Central memory CD8-positive, alpha-beta T cell (primary cell): ENCODE data around the gene SMIM29.

Source experiments
- ATAC-seq: fragments of 150-1000 bp; cut with Tn5 transposase; replicated peaks from 2 replicates; pipeline ENCODE4 v1.10.0; 2022; ENCODE audit warnings: mild to moderate bottlenecking, moderate FRiP score, moderate number of reproducible peaks; ENCODE audit not compliant: poor library complexity, severe bottlenecking; ENCODE audit errors: extremely low read depth
- DNase-seq, 2 donors: peaks; one replicate each; pipeline ENCODE4 v3.0.0; 2021; ENCODE audit warnings: low spot score in 2 of 2
- H3K27ac Mint-ChIP-seq: one replicate; pipeline ENCODE4 v1.8.0; 2022; ENCODE audit warnings: low read depth, mild to moderate bottlenecking, moderate library complexity, mixed read lengths
- H3K27me3 Mint-ChIP-seq: one replicate; pipeline ENCODE4 v1.8.0; 2022; ENCODE audit warnings: mixed read lengths
- H3K36me3 Mint-ChIP-seq: one replicate; pipeline ENCODE4 v1.8.0; 2022; ENCODE audit warnings: mild to moderate bottlenecking, moderate library complexity, mixed read lengths; ENCODE audit not compliant: insufficient read depth
- H3K4me1 Mint-ChIP-seq: one replicate; pipeline ENCODE4 v1.8.0; 2022; ENCODE audit warnings: mixed read lengths
- H3K4me3 Mint-ChIP-seq: one replicate; pipeline ENCODE4 v1.8.0; 2022; ENCODE audit warnings: mild to moderate bottlenecking, moderate library complexity, mixed read lengths
- H3K9me3 Mint-ChIP-seq: one replicate; pipeline ENCODE4 v1.8.0; 2022; ENCODE audit warnings: mixed read lengths

SMIM29 gene

DNA sequence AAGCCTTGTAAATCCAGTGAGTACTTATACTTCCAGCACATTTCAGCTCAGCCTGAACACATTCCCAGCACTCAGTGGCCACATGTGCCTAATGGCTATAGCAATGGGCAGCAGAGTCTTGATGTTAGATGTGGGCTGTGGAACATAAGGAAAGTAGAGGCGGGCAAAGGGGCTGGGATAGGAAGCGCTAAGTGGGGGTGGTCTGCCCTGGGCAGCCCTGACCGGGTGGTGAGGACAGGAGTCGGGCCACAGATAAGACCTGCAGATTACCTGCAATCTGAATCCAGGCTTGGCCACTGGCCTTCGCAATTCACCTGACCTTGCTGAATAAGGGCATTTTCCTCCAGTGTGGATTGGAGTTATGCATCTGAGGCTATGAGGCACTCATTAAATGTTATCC, 23.3 kb downstream of the SMIM29 start:
- no peak for ATAC-seq
- no peaks in the 10 kb centered on the region for H3K27me3 Mint-ChIP-seq
- DNase-seq, result no peak
- H3K9me3 Mint-ChIP-seq, result no peaks in the 10 kb centered on the region
- peak overlapping the region; percentile 25 for H3K27ac Mint-ChIP-seq
- H3K4me1 Mint-ChIP-seq, result peaks cover 6% of the 10 kb centered on the region
- H3K36me3 Mint-ChIP-seq, result peaks cover 2% of the 10 kb centered on the region
- no peak overlapping the region for H3K4me3 Mint-ChIP-seq

DNA sequence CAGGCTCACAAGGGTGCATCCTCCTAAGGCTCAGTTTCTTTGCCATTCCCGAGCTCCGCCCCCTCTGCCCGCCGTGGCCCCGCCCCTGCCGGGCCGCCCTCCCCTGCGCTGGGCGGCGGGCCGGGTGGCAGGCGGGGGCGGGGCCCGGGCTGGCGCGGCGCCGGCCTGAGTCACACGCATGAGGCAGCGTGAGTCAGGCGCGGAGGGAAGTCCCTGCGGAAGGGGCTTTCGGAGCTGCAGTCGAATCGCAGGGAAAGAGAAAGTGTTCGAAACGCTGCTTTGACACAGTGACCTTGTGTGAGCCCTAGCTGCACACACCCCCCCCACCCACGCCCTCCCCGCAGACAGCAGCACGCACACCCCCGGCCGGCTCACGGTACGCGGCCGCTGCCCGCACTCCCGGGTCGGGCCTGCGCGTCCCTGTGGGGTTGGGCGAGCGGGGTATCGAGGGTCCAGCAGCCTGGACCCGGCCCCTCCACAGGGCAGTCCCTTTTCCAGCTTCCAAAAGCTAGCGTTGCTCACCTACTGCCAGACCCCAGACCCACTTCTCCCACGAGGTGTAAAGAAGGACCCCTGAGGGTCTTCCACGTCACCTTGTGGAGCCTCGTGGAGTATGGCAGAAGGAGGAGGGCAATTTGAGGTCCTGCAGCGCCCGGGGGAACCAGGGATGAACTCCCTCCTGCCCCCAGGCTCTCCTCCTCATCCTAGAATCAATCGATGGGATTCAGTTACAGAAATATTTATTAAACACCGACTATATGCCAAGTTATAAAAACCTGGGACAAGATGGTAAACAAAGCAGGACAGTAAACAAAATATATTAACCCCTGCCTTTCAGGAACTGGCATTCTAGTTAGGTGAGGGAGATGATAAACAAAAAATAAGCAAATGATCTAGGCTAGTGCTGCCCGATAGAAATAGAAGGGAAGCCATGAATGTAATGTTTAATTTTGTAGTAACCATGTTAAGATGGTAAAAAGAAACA, 24.6 kb downstream of the SMIM29 start:
- ATAC-seq (peak; percentile 100), DNase-seq (peak; percentile 79 to 88)
- Mint-ChIP-seq H3K36me3 (peaks cover 2% of the 10 kb centered on the region), H3K27me3 (peaks cover 3% of the 10 kb centered on the region), H3K4me1 (peaks cover 6% of the 10 kb centered on the region), H3K9me3 (no peaks in the 10 kb centered on the region), H3K4me3 (peak overlapping the region; percentile 65), H3K27ac (peak overlapping the region; percentile 81)

DNA sequence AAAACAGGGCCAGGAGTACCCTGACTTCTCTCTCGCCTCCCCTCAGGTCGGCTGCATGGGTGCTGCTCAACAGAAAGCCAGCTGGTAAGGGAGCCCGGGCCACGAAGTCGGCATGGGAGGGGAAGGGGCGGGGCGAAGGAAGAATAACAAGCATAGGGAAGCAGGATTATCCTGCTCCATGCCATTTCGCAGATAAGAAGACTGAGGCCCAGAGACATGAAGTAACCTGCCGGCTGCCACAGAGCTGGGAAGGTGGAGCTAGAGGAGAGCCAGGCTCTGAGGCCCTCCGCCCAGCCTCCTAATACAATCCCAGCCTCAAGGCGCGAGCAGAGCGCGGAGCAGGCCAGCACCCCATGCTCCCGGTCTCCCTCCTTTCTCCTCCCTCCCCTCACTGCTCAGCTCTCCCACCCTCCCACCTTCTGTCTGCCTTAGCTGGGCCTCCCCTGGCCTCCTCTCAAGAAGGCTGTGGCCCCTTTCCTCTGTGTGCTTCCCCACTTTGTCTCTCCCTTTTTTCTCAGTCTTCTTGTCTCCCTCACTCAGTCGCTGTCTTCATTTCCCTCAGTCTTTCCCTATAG, 25.3 kb downstream of the SMIM29 start:
- H3K36me3 Mint-ChIP-seq, result peaks cover 2% of the 10 kb centered on the region
- H3K9me3 Mint-ChIP-seq, result no peaks in the 10 kb centered on the region
- H3K4me3 Mint-ChIP-seq, result peak overlapping the region; percentile 65
- H3K4me1 Mint-ChIP-seq, result peaks cover 6% of the 10 kb centered on the region
- peaks cover 9% of the 10 kb centered on the region for H3K27me3 Mint-ChIP-seq
- ATAC-seq, result no peak
- no peak for DNase-seq
- peak overlapping the region; percentile 81 for H3K27ac Mint-ChIP-seq

DNA sequence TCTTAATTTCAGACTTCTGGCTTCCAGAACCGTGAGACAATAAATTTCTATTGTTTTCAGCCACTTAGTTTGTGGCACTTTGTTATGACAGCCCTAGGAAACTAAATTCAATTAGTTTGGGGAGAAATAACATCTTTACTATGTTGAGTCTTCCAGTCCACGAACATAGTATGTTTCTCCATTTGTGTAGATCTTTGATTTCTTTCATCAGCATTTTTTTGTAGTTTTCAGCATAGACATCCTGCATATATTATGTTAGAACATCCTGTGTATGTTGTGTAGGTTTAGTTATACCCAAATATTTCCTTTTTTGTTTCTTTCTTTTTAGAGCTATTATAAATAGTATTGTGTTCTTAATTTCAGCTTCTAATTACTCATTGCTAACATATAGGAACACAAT, 30.1 kb downstream of the SMIM29 start:
- ATAC-seq (no peak), DNase-seq (no peak)
- H3K36me3 Mint-ChIP-seq, result no peaks in the 10 kb centered on the region
- H3K4me1 Mint-ChIP-seq, result peaks cover 2% of the 10 kb centered on the region
- H3K4me3 Mint-ChIP-seq, result no peak overlapping the region
- H3K9me3 Mint-ChIP-seq, result no peaks in the 10 kb centered on the region
- no peak overlapping the region for H3K27ac Mint-ChIP-seq
- peaks cover 9% of the 10 kb centered on the region for H3K27me3 Mint-ChIP-seq

DNA sequence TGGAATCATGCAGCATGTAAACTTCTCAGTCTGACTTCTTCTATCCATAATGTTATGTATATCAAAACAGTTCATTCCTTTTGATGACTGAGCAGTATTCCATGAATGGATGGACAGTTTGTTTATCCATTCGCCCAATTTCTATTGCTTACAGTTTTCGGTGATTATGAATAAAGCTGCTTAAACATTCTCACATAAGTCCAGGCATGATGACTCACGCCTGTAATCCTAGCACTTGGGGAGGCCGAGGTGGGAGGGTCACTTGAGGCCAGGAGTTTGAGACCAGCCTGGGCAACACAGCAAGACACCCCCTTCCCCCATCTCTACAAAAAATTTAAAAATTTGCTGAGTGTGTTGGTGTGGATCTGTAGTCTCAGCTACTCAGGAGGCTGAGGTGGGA, 35.0 kb downstream of the SMIM29 start:
- Mint-ChIP-seq H3K27me3 (peaks cover under 1% of the 10 kb centered on the region), H3K4me1 (no peaks in the 10 kb centered on the region), H3K36me3 (no peaks in the 10 kb centered on the region), H3K27ac (no peak overlapping the region), H3K4me3 (no peak overlapping the region), H3K9me3 (no peaks in the 10 kb centered on the region)
- no peak for ATAC-seq
- no peak for DNase-seq

DNA sequence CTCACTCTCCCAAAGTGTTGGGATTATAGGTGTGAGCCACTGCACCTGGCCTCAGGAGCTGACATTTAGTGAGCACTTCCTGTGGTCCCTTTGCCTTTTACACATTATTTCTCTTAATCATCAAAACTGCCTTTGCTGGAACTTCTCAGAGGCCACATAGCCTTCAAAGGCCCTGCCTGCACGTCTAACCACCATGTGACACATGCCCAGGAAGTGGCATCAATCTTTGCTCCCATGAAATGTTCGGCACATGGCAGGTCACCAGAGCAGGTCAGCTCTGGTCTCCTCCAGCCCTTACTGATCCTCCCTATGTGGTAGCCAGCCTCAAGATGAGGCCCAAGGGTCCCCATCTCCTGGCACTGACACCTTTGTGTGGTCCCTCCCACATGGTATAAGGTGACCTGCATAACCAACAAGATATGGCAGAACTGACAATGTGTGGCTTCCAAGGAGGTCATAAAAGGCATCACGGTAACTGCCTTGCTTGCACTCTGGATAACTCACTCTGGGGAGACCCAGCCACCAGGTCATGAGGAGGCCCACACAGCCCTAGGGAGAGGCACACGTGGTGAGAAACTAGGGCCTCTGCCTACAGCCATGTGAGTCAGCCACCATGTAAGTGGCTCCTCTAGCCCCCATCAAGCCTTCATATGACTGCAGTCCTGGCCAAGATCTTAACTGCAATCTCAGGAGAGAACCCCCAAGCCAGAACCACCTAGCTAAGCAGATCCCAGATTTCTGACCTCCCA, 40.9 kb downstream of the SMIM29 start:
- DNase-seq, result no peak
- Mint-ChIP-seq H3K4me1 (peaks cover 11% of the 10 kb centered on the region), H3K27me3 (no peaks in the 10 kb centered on the region), H3K36me3 (no peaks in the 10 kb centered on the region), H3K4me3 (no peak overlapping the region), H3K27ac (peak overlapping the region; percentile 24), H3K9me3 (no peaks in the 10 kb centered on the region)
- no peak for ATAC-seq

DNA sequence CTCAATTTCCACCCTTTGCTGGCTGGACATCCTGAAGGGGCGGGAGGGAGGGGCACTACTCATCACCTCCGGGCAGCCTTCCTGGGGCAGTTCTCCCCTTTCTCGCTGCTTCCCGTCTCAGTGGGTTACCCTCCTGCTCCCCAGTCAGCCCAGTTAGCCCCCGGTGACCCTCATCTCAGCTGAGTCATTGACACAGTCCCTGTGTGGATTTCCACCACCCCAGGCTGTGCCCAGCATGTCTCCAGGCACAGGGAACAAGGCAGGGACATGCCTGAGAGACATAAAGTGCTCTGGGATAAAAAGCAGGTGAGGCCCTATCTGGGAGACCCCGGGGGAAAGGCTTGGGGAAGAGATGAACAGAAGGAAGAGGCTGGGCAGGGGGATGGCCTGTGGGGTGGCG, 42.1 kb downstream of the SMIM29 start:
- no peak overlapping the region for H3K4me3 Mint-ChIP-seq

DNA sequence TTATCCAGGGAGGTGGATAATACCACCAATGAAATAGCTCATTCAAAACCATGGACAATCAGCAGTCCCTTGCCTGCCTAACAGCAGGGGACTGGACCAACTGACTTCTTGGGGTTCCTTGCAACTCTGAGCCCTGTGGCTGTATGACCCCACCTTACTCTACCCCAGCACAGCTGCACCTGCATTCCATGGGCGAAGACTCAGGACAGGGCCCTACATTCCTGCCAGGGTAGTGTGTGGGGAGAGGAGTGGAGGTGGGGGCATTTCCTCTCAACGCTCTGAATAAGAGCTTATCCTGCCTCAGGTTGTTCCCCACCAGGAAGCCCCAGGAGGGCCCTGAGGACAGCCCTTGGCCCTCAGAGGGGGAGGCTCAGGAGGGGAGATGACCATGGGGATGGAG, 42.9 kb downstream of the SMIM29 start:
- H3K4me3 Mint-ChIP-seq, result no peak overlapping the region

More for the DNA sequence above, 42.1 kb downstream of the SMIM29 start:
- DNase-seq, result no peak
- Mint-ChIP-seq H3K27me3 (no peaks in the 10 kb centered on the region), H3K4me1 (peaks cover 11% of the 10 kb centered on the region), H3K36me3 (no peaks in the 10 kb centered on the region), H3K27ac (peak overlapping the region; percentile 57), H3K9me3 (no peaks in the 10 kb centered on the region)
- ATAC-seq, result no peak

DNA sequence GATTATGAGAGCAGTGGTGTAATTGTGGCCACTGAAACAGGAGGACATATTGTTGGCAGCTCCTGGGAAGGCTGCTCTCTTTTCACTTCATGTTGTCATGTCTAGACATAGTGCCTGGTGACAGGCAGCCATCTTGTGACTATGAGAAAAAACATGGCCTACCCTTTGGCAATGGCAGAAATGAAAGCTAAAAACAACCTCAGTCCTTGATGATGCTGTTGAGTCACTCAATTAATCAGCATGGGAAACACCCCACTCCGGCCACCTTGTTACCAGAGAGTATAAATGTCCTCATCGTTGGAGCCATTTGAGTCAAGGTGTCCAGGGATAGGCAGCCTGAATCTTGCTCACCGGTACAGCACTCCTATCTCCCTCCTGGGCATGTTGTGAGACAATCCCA, 43.3 kb downstream of the SMIM29 start:
- H3K9me3 Mint-ChIP-seq, result no peaks in the 10 kb centered on the region

More for the DNA sequence above, 42.9 kb downstream of the SMIM29 start:
- H3K36me3 Mint-ChIP-seq, result no peaks in the 10 kb centered on the region
- H3K27ac Mint-ChIP-seq, result no peak overlapping the region
- H3K27me3 Mint-ChIP-seq, result no peaks in the 10 kb centered on the region
- no peaks in the 10 kb centered on the region for H3K9me3 Mint-ChIP-seq
- H3K4me1 Mint-ChIP-seq, result peaks cover 11% of the 10 kb centered on the region
- no peak for ATAC-seq
- DNase-seq, result no peak

DNA sequence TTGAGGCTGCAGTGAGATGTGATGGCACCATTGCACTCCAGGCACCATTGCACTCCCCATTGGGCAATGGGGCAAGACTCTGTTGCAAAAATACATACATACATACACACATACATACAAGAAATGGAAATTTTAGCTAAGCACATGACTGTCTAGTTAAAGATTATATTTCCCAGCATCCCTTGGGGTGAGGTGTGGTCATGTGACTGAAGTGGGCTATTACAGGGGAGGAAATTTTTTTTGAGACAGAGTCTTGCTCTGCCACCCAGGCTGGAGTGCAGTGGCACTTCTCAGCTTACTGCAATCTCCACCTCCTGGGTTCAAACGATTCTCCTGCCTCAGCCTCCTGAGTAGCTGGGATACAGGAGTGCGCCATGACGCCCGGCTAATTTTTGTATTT, 44.1 kb downstream of the SMIM29 start:
- H3K9me3 Mint-ChIP-seq, result no peaks in the 10 kb centered on the region
- no peak for ATAC-seq
- H3K4me3 Mint-ChIP-seq, result no peak overlapping the region
- DNase-seq, result no peak
- H3K27ac Mint-ChIP-seq, result no peak overlapping the region
- H3K27me3 Mint-ChIP-seq, result no peaks in the 10 kb centered on the region
- no peaks in the 10 kb centered on the region for H3K36me3 Mint-ChIP-seq
- peaks cover 11% of the 10 kb centered on the region for H3K4me1 Mint-ChIP-seq

More for the DNA sequence above, 43.3 kb downstream of the SMIM29 start:
- no peak for DNase-seq
- Mint-ChIP-seq H3K4me3 (no peak overlapping the region), H3K4me1 (peaks cover 11% of the 10 kb centered on the region), H3K36me3 (no peaks in the 10 kb centered on the region), H3K27ac (no peak overlapping the region), H3K27me3 (no peaks in the 10 kb centered on the region)
- no peak for ATAC-seq

DNA sequence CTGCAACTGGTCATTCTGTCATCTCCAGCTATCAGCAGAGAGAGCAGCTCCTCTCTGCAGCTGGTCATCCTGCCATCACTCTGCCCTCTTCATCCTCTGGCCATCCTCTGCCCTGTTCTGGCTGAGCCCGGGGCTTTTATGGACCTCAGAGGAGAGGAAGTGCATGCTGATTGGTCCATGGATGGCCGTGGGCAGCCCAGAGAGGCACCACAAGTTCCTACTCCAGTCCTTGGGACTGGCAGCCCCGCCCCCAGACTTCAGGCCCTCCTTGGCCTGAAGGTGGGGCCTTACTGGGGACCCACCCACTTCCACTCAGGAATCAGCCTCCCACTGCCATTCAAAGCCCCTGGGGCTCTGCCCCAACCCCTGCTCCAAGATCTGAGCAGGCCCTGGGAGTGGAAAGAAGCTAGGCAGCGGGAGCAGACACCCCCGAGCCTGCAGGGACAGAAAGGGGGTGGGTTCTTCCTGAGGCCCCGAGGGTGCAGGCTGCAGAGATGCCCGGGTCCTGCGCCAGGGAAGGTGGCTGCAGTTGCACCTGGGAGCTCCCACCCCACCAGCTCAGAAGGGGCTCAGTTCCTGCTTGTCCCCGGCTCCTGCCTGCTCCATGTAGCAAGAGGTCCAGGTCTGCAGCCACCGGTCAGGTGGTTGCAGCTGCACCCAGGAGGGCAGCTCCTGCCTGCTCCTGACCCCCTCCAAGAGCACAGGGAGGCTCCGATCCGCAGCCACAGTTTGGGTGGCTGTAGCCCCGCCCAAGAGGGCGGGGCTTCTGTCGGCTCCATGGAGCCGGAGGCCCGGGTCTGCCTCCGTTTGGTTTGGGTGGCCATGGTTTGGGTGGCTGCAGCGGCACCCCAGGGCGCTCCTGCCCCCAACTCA, 46.2 kb downstream of the SMIM29 start:
- H3K36me3 Mint-ChIP-seq, result no peaks in the 10 kb centered on the region

More for the DNA sequence above, 46.2 kb downstream of the SMIM29 start:
- H3K4me3 Mint-ChIP-seq, result no peak overlapping the region
- H3K27me3 Mint-ChIP-seq, result no peaks in the 10 kb centered on the region
- H3K27ac Mint-ChIP-seq, result no peak overlapping the region
- no peaks in the 10 kb centered on the region for H3K9me3 Mint-ChIP-seq
- DNase-seq (no peak), ATAC-seq (no peak)
- peaks cover 6% of the 10 kb centered on the region for H3K4me1 Mint-ChIP-seq
